ENCODE results near the gene RARRES1.

The RARRES1 gene

GRCh38 chr3:158731938-158732855, at the start of gene RARRES1:
Gene RARRES1, minus strand, starts transcription at chr3:158732457. Its CDS starts 42 bp downstream, at chr3:158732415.
- DNase-seq (ENCODE audit: low read depth, low spot score), result peak; percentile 44

- no peak for DNase-seq (ENCODE audit: low read depth, low spot score)
Observed at GRCh38 chr3:158781849-158782248, 49.6 kb upstream of the RARRES1 start.

GRCh38 chr3:158781191-158781590, 48.9 kb upstream of the RARRES1 start:
- DNase-seq (ENCODE audit: low read depth, low spot score), result no peak

- no peak for DNase-seq (ENCODE audit: low read depth, low spot score)
Observed at GRCh38 chr3:158780766-158781165, 48.5 kb upstream of the RARRES1 start.

- no peak for DNase-seq (ENCODE audit: low read depth, low spot score)
Observed at GRCh38 chr3:158777161-158777873, 45.1 kb upstream of the RARRES1 start.

GRCh38 chr3:158776531-158776930, 44.3 kb upstream of the RARRES1 start:
- no peak for DNase-seq (ENCODE audit: low read depth, low spot score)

GRCh38 chr3:158775426-158776410, 43.5 kb upstream of the RARRES1 start:
- DNase-seq (ENCODE audit: low read depth, low spot score), result no peak

- DNase-seq (ENCODE audit: low read depth, low spot score), result no peak
Observed at GRCh38 chr3:158774965-158775364, 42.7 kb upstream of the RARRES1 start.

- DNase-seq (ENCODE audit: low read depth, low spot score), result no peak
Observed at GRCh38 chr3:158773845-158774830, 41.9 kb upstream of the RARRES1 start.

- no peak for DNase-seq (ENCODE audit: low read depth, low spot score)
Observed at GRCh38 chr3:158773166-158773565, 40.9 kb upstream of the RARRES1 start.

GRCh38 chr3:158771982-158772381, 39.7 kb upstream of the RARRES1 start:
- DNase-seq (ENCODE audit: low read depth, low spot score), result no peak

- DNase-seq (ENCODE audit: low read depth, low spot score), result no peak
Observed at GRCh38 chr3:158771577-158771976, 39.3 kb upstream of the RARRES1 start.

GRCh38 chr3:158770741-158771350, 38.6 kb upstream of the RARRES1 start:
- no peak for DNase-seq (ENCODE audit: low read depth, low spot score)

GRCh38 chr3:158769952-158770740, 37.9 kb upstream of the RARRES1 start:
- DNase-seq (ENCODE audit: low read depth, low spot score), result peak; percentile 31

GRCh38 chr3:158769549-158769948, 37.3 kb upstream of the RARRES1 start:
- DNase-seq (ENCODE audit: low read depth, low spot score), result no peak

GRCh38 chr3:158768881-158769543, 36.8 kb upstream of the RARRES1 start:
- no peak for DNase-seq (ENCODE audit: low read depth, low spot score)

GRCh38 chr3:158768361-158768787, 36.1 kb upstream of the RARRES1 start:
- peak; percentile 40 for DNase-seq (ENCODE audit: low read depth, low spot score)

- no peak for DNase-seq (ENCODE audit: low read depth, low spot score)
Observed at GRCh38 chr3:158766364-158766763, 34.1 kb upstream of the RARRES1 start.
